Endothelial cell of umbilical vein (primary cell): Measurements from ENCODE around the gene KCNMA1. TPM values are rescaled to one million over a fixed set of nuclear protein-coding genes. Genes with fewer than 3 reads are reported as not detected.

Experiments
- BruUV-seq: library from RNA; stranded (reverse); fragments of 400-500 nt; replicated peaks from 2 replicates; lab custom pipeline; 2021; lab: Mats Ljungman, UMichigan
- CTCF ChIA-PET: fragments of 300-600, 350-600 bp; sonication (Branson Sonifier 250); formaldehyde crosslinking; loops from one replicate; lab custom pipeline; 2021; ENCODE audit warnings: antibody characterized with exemption, inconsistent platforms; lab: Charles Lee
- POLR2A ChIA-PET: fragments of 300-600, 350-600 bp; sonication (Branson Sonifier 250); formaldehyde crosslinking; loops from one replicate; lab custom pipeline; 2021; ENCODE audit warnings: antibody characterized with exemption, inconsistent platforms; lab: Charles Lee
- DNase-seq: peaks from one replicate; pipeline ENCODE4 v3.0.0-alpha.2; 2011; ENCODE audit warnings: low read depth, low spot score
- FAIRE-seq: peaks from 2 replicates; lab custom pipeline; 2011; peaks lifted over from hg19 to GRCh38; lab: Jason Lieb, UNC
- H2AFZ ChIP-seq: 2 replicates; pipeline ENCODE4 v1.6.0; 2012; ENCODE audit warnings: low read depth, low read length, control low read depth, inconsistent platforms
- H3K27ac ChIP-seq: 2 replicates; pipeline ENCODE4 v1.5.1; 2011; ENCODE audit warnings: low read depth, mild to moderate bottlenecking, control low read depth, low read length, moderate library complexity; ENCODE audit not compliant: insufficient read depth
- H3K27me3 ChIP-seq, 2 experiments: 2 replicates each; pipeline versions ENCODE4 v1.6.0 to v1.6.1; 2011; ENCODE audit warnings: low read length in 2 of 2, mixed read lengths in 1 of 2; ENCODE audit not compliant: control insufficient read depth in 2 of 2, insufficient read depth in 2 of 2
- H3K36me3 ChIP-seq, 2 experiments: 2 replicates in 1 of 2; 3 replicates in 1 of 2; pipeline ENCODE4 v1.5.1; 2011; ENCODE audit warnings: low read length in 2 of 2, mild to moderate bottlenecking in 1 of 2, moderate library complexity in 1 of 2; ENCODE audit not compliant: control insufficient read depth in 2 of 2, insufficient read depth in 2 of 2; ENCODE audit errors: extremely low read depth in 1 of 2
- H3K4me1 ChIP-seq: 3 replicates; pipeline ENCODE4 v1.5.1; 2011; ENCODE audit warnings: mild to moderate bottlenecking, low read length; ENCODE audit not compliant: control insufficient read depth, insufficient read depth; ENCODE audit errors: extremely low read depth
- H3K4me2 ChIP-seq: 2 replicates; pipeline ENCODE4 v1.6.1; 2011; ENCODE audit warnings: low read length, control low read depth, mixed read lengths; ENCODE audit not compliant: insufficient read depth
- H3K4me3 ChIP-seq, 3 experiments: fragments of 200-600 bp in 1 of 3; sonication (generic), shearing (Covaris generic) in 1 of 3; replicated peaks in 1 of 3; 2 replicates each; pipeline ENCODE4 v1.5.1; 2011 to 2016; ENCODE audit warnings: control low read depth in 3 of 3, low read length in 3 of 3, mild to moderate bottlenecking in 2 of 3, inconsistent platforms in 1 of 3, low read depth in 1 of 3, moderate library complexity in 1 of 3; ENCODE audit not compliant: insufficient read depth in 1 of 3
- H3K79me2 ChIP-seq: 2 replicates; pipeline ENCODE4 v1.6.0; 2012; ENCODE audit warnings: low read length, inconsistent platforms; ENCODE audit not compliant: control insufficient read depth, insufficient read depth
- H3K9ac ChIP-seq: replicated peaks from 2 replicates; pipeline ENCODE3; 2011; ENCODE audit warnings: low read length, control low read depth; ENCODE audit not compliant: insufficient read depth; ENCODE audit errors: extremely low read depth
- H3K9me1 ChIP-seq: replicated peaks from 3 replicates; pipeline ENCODE4 v1.6.0; 2011; ENCODE audit warnings: mild to moderate bottlenecking, low read length; ENCODE audit not compliant: control insufficient read depth, insufficient read depth; ENCODE audit errors: extremely low read depth
- H3K9me3 ChIP-seq: replicated peaks from 2 replicates; pipeline ENCODE4 v1.5.1; 2012; ENCODE audit warnings: low read length, inconsistent platforms; ENCODE audit not compliant: control insufficient read depth, insufficient read depth
- H4K20me1 ChIP-seq: replicated peaks from 2 replicates; pipeline ENCODE3; 2011; ENCODE audit warnings: mild to moderate bottlenecking, low read length; ENCODE audit not compliant: control insufficient read depth, insufficient read depth; ENCODE audit errors: extremely low read depth
- CTCF ChIP-seq, 2 donors: IDR thresholded peaks; 1 replicate in 1 of 2; 2 replicates in 1 of 2; pipeline ENCODE4 v1.5.1; 2011; ENCODE audit warnings: low read length in 2 of 2, mild to moderate bottlenecking in 2 of 2, moderate library complexity in 2 of 2, control low read depth in 1 of 2, inconsistent platforms in 1 of 2, low read depth in 1 of 2; ENCODE audit not compliant: insufficient read depth in 1 of 2; ENCODE audit errors: extremely low read depth in 1 of 2
- EZH2 ChIP-seq: IDR thresholded peaks from 2 replicates; pipeline ENCODE4 v1.6.1; 2012; ENCODE audit warnings: borderline replicate concordance, low read depth, mild to moderate bottlenecking, moderate library complexity, low read length, inconsistent platforms; ENCODE audit not compliant: severe bottlenecking
- FOS ChIP-seq: IDR thresholded peaks from 2 replicates; pipeline ENCODE4 v1.6.1; 2011; ENCODE audit warnings: mild to moderate bottlenecking, low read length, moderate library complexity, borderline replicate concordance; ENCODE audit not compliant: insufficient read depth
- GATA2 ChIP-seq: IDR thresholded peaks from 2 replicates; pipeline ENCODE4 v1.7.0; 2011; ENCODE audit warnings: low read depth, mild to moderate bottlenecking, moderate library complexity, mixed read lengths, low read length; ENCODE audit not compliant: insufficient read length, insufficient read depth
- JUN ChIP-seq: IDR thresholded peaks from 2 replicates; pipeline ENCODE4 v1.6.1; 2011; ENCODE audit warnings: borderline replicate concordance, low read depth; ENCODE audit not compliant: insufficient read length, insufficient read depth
- MAX ChIP-seq: IDR thresholded peaks from 2 replicates; pipeline ENCODE4 v1.6.1; 2011; ENCODE audit not compliant: insufficient read depth, insufficient read length
- MYC ChIP-seq: IDR thresholded peaks from one replicate; pipeline ENCODE4 v1.6.1; 2011; ENCODE audit warnings: mild to moderate bottlenecking, low read depth, low read length
- POLR2A ChIP-seq: IDR thresholded peaks from 2 replicates; pipeline ENCODE4 v1.6.1; 2012; ENCODE audit warnings: low read depth, mild to moderate bottlenecking, control low read depth, low read length
- POLR2AphosphoS5 ChIP-seq: IDR thresholded peaks from 2 replicates; pipeline ENCODE4 v1.6.1; 2012; ENCODE audit warnings: low read depth, mild to moderate bottlenecking, control low read depth, low read length, moderate library complexity; ENCODE audit not compliant: insufficient read depth
- dilution Hi-C: fragments of 300-500 bp; cut with MboI; formaldehyde crosslinking; loops from one replicate; pipeline ENCODE4 v1.15.0; 2019; ENCODE audit warnings: low sequenced_read_pairs; ENCODE audit not compliant: extremely low pct_ligation_motif_present
- intact Hi-C: fragments of 100-400 bp; cut with micrococcal nuclease; formaldehyde crosslinking; loops from one replicate; pipeline ENCODE4 v1.10.0; 2022
- polyA plus RNA-seq, 4 experiments: library from polyadenylated mRNA; depleted of rRNA in 3 of 4; stranded (reverse) in 3 of 4; unstranded in 1 of 4; fragments of >200 nt; gene quantifications; 2 replicates each; pipeline versions ENCODE4 v1.2.1 to v1.2.3, GENCODE V29; 2011 to 2012; ENCODE audit warnings: missing spikeins in 1 of 4
- total RNA-seq: library from RNA; stranded (reverse); gene quantifications from 2 replicates; pipeline ENCODE4 v1.2.3, GENCODE V29; 2021

The KCNMA1 gene
- total and polyA plus RNA-seq, 2 donors (not counting 3 experiments of a cell fraction or from before 2014, with no cell fraction given) = 0.10 to 0.82 TPM

GRCh38 chr10:77599651-77600050 is 38.0 kb downstream of the KCNMA1 start:
- intact Hi-C loops = no loop called here
- Histone ChIP-seq H3K9me1 (no peaks in the 10 kb centered on the region), H3K79me2 (no peaks in the 10 kb centered on the region), H3K4me2 (no peak overlapping the region), H3K27me3 (no peaks in the 10 kb centered on the region), H3K9ac (no peak overlapping the region), H3K9me3 (no peaks in the 10 kb centered on the region), H4K20me1 (no peaks in the 10 kb centered on the region), H2AFZ (no peak overlapping the region), H3K27ac (no peak overlapping the region), H3K36me3 (no peaks in the 10 kb centered on the region), H3K4me3 (no peak overlapping the region), H3K4me1 (no peaks in the 10 kb centered on the region)
- DNase-seq = no peak
- dilution Hi-C loops = no loop called here
- ChIA-PET POLR2A (no interaction called here), CTCF (interaction anchor here (1.3 kb wide), 1 partner anchor 13 kb away, joined by 3 read pairs; no protein-coding TSS in a partner anchor)
- no TSS peak for BruUV-seq
- TF ChIP-seq GATA2 (no peak), POLR2AphosphoS5 (no peak), POLR2A (no peak), FOS (no peak), MAX (no peak), EZH2 (no peak), JUN (no peak), CTCF (IDR thresholded peaks at IDR 0.05; ENCODE audit: extremely low read depth in 1 of 2, insufficient read depth in 1 of 2, low read depth in 1 of 2, low read length in 2 of 2) (no peak), MYC (no peak)
- FAIRE-seq = no peak
